SK-N-SH (cell line): ENCODE data around the gene AGBL4. TPM values are rescaled to one million over a fixed set of nuclear protein-coding genes. Genes with fewer than 3 reads are reported as not detected.

Experiments
- CTCF ChIA-PET: fragments of 300-600, 350-600 bp; formaldehyde crosslinking; extraction: SDS; loops from one replicate; lab custom pipeline; 2021; lab: Yijun Ruan, JAX
- POLR2A ChIA-PET: fragments of 350-600 bp; sonication (Branson Sonifier 250); formaldehyde crosslinking; extraction: SDS; loops from one replicate; lab custom pipeline; 2020; ENCODE audit warnings: antibody characterized with exemption, inconsistent platforms; lab: Yijun Ruan, JAX
- DNase-seq: peaks from one replicate; pipeline ENCODE4 v3.0.0; 2012
- H2AFZ ChIP-seq: fragments of 200-600 bp; sonication (generic); 2 replicates; pipeline ENCODE4 v1.8.1; 2016; ENCODE audit warnings: antibody characterized with exemption, mild to moderate bottlenecking, low read depth
- H3F3A ChIP-seq: fragments of 200-600 bp; sonication (generic); replicated peaks from 2 replicates; pipeline ENCODE3; 2016; ENCODE audit warnings: antibody characterized with exemption, mild to moderate bottlenecking; ENCODE audit not compliant: insufficient read depth
- H3K27ac ChIP-seq, 2 experiments: fragments of 200-500 bp in 1 of 2; fragments of 200-600 bp in 1 of 2; sonication (Bioruptor generic) in 1 of 2; sonication (generic), shearing (Covaris generic) in 1 of 2; 2 replicates each; pipeline versions ENCODE4 v1.5.1 to v1.6.1; 2014 to 2016; ENCODE audit warnings: low read depth in 2 of 2, inconsistent platforms in 1 of 2, low read length in 1 of 2, mild to moderate bottlenecking in 1 of 2, mixed read lengths in 1 of 2
- H3K27me3 ChIP-seq: fragments of 200-600 bp; sonication (generic), shearing (Covaris generic); 2 replicates; pipeline ENCODE4 v1.6.1; 2016; ENCODE audit warnings: mixed run types; ENCODE audit not compliant: insufficient read depth
- H3K36me3 ChIP-seq, 2 experiments: fragments of 200-500 bp in 1 of 2; fragments of 200-600 bp in 1 of 2; sonication (Bioruptor generic) in 1 of 2; sonication (generic) in 1 of 2; replicated peaks in 1 of 2; 2 replicates each; pipeline versions ENCODE3 to v1.5.1; 2014 to 2016; ENCODE audit warnings: low read length in 1 of 2, mild to moderate bottlenecking in 1 of 2; ENCODE audit not compliant: insufficient read depth in 2 of 2, control insufficient read depth in 1 of 2
- H3K4me1 ChIP-seq, 2 experiments: fragments of 200-500 bp in 1 of 2; fragments of 200-600 bp in 1 of 2; sonication (Bioruptor generic) in 1 of 2; sonication (generic), shearing (Covaris generic) in 1 of 2; 2 replicates each; pipeline versions ENCODE4 v1.5.1 to v1.6.1; 2014 to 2016; ENCODE audit warnings: low read depth in 1 of 2, low read length in 1 of 2, mixed run types in 1 of 2; ENCODE audit not compliant: insufficient read depth in 2 of 2, control insufficient read depth in 1 of 2
- H3K4me2 ChIP-seq: fragments of 200-600 bp; sonication (generic), shearing (Covaris generic); 2 replicates; pipeline ENCODE4 v1.6.1; 2017; ENCODE audit warnings: mixed run types
- H3K4me3 ChIP-seq, 2 experiments: fragments of 200-500 bp in 1 of 2; fragments of 200-600 bp in 1 of 2; sonication (Bioruptor generic) in 1 of 2; sonication (generic), shearing (Covaris generic) in 1 of 2; 2 replicates each; pipeline versions ENCODE4 v1.5.1 to v1.8.1; 2014 to 2016; ENCODE audit warnings: low read depth in 2 of 2, inconsistent platforms in 1 of 2, low read length in 1 of 2, mild to moderate bottlenecking in 1 of 2, mixed read lengths in 1 of 2, moderate library complexity in 1 of 2
- H3K79me2 ChIP-seq: fragments of 200-600 bp; sonication (generic); 2 replicates; pipeline ENCODE4 v1.8.1; 2017; ENCODE audit warnings: mild to moderate bottlenecking; ENCODE audit not compliant: insufficient read depth
- H3K9ac ChIP-seq: fragments of 200-600 bp; sonication (generic); 2 replicates; pipeline ENCODE4 v1.6.1; 2017; ENCODE audit warnings: mixed run types
- H3K9me2 ChIP-seq: fragments of 200-600 bp; sonication (generic); 2 replicates; pipeline ENCODE4 v1.6.1; 2017; ENCODE audit warnings: mixed run types
- H3K9me3 ChIP-seq: fragments of 200-600 bp; sonication (generic); 2 replicates; pipeline ENCODE4 v1.6.1; 2017; ENCODE audit warnings: mixed run types, mild to moderate bottlenecking, moderate library complexity
- H4K20me1 ChIP-seq: fragments of 200-600 bp; sonication (generic); 2 replicates; pipeline ENCODE4 v1.6.1; 2017; ENCODE audit warnings: mild to moderate bottlenecking, mixed run types; ENCODE audit not compliant: insufficient read depth
- CHD2 ChIP-seq: fragments of 150-350 bp; IDR thresholded peaks from 2 replicates; pipeline ENCODE4 v1.6.1; 2018; ENCODE audit warnings: low read length; ENCODE audit not compliant: partially characterized antibody
- CTCF ChIP-seq: fragments of 200-600 bp; sonication (generic); IDR thresholded peaks from 2 replicates; pipeline ENCODE4 v1.6.1; 2017; ENCODE audit warnings: antibody characterized with exemption, mild to moderate bottlenecking, moderate library complexity
- ELF1 ChIP-seq: IDR thresholded peaks from 2 replicates; pipeline ENCODE4 v1.4.0; 2012
- EP300 ChIP-seq, 2 experiments: IDR thresholded peaks; 2 replicates each; pipeline versions ENCODE4 v1.4.0 to v1.6.1; 2012; ENCODE audit warnings: borderline replicate concordance in 1 of 2, low read depth in 1 of 2, low read length in 1 of 2
- EZH2phosphoT487 ChIP-seq: fragments of 200-600 bp; sonication (generic); IDR thresholded peaks from 2 replicates; pipeline ENCODE4 v1.6.1; 2017; ENCODE audit warnings: low read depth, mixed run types, mild to moderate bottlenecking, antibody characterized with exemption, moderate library complexity, borderline replicate concordance
- FOXM1 ChIP-seq: IDR thresholded peaks from 2 replicates; pipeline ENCODE4 v1.4.0; 2012; ENCODE audit warnings: low read depth, mild to moderate bottlenecking
- GATA2 ChIP-seq: sonication (generic); formaldehyde crosslinking; IDR thresholded peaks from 2 replicates; pipeline ENCODE4 v1.5.0; 2020; ENCODE audit warnings: mild to moderate bottlenecking, missing genetic modification reagents
- IRF3 ChIP-seq: fragments of 150-350 bp; IDR thresholded peaks from 2 replicates; pipeline ENCODE4 v1.6.1; 2016; ENCODE audit warnings: mild to moderate bottlenecking, low read depth, low read length
- JUND ChIP-seq: IDR thresholded peaks from 2 replicates; pipeline ENCODE4 v1.4.0; 2012
- NFIC ChIP-seq: IDR thresholded peaks from 2 replicates; pipeline ENCODE4 v1.4.0; 2012; ENCODE audit warnings: borderline replicate concordance
- NRF1 ChIP-seq: IDR thresholded peaks from 2 replicates; pipeline ENCODE4 v1.6.1; 2012; ENCODE audit warnings: low read depth, mild to moderate bottlenecking, low read length
- RAD21 ChIP-seq: IDR thresholded peaks from 2 replicates; pipeline ENCODE4 v1.6.1; 2012; ENCODE audit warnings: mild to moderate bottlenecking, low read length
- RXRA ChIP-seq: IDR thresholded peaks from 2 replicates; pipeline ENCODE4 v1.4.0; 2012; ENCODE audit warnings: low read depth, mild to moderate bottlenecking, borderline replicate concordance
- SIN3A ChIP-seq: IDR thresholded peaks from 2 replicates; pipeline ENCODE4 v1.6.1; 2012; ENCODE audit warnings: low read depth, mild to moderate bottlenecking, low read length, moderate library complexity, borderline replicate concordance
- SMC3 ChIP-seq: IDR thresholded peaks from 2 replicates; pipeline ENCODE4 v1.6.1; 2012; ENCODE audit warnings: low read depth, low read length, improper control_type of control experiment
- TAF1 ChIP-seq: IDR thresholded peaks from 2 replicates; pipeline ENCODE4 v1.6.1; 2012; ENCODE audit warnings: low read depth, mild to moderate bottlenecking, low read length, moderate library complexity, borderline replicate concordance
- TCF12 ChIP-seq: IDR thresholded peaks from 2 replicates; pipeline ENCODE4 v1.4.0; 2012
- WGBS: methylation state at CpG from one replicate; pipeline ENCODE4 v1.1.6; 2017; ENCODE audit warnings: low lambda C conversion rate; 5-methylcytosine and 5-hydroxymethylcytosine counted together
- polyA plus RNA-seq, 3 experiments: library from polyadenylated mRNA; depleted of rRNA; stranded (reverse); fragments of >200 nt; gene quantifications; 2 replicates each; pipeline ENCODE4 v1.2.3, GENCODE V29; 2012
- TF ChIP-seq, protein P1 (sequence below): IDR thresholded peaks from 2 replicates; pipeline ENCODE4 v1.4.0; 2012; ENCODE audit warnings: low read depth
- TF ChIP-seq, protein P2 (sequence below): IDR thresholded peaks from 2 replicates; pipeline ENCODE4; 2012
- TF ChIP-seq, protein P3 (sequence below): IDR thresholded peaks from 2 replicates; pipeline ENCODE4 v1.4.0; 2012; ENCODE audit warnings: low read depth, borderline replicate concordance
- TF ChIP-seq, protein P4 (sequence below): IDR thresholded peaks from 2 replicates; pipeline ENCODE4 v1.4.0; 2012; ENCODE audit warnings: low read depth, borderline replicate concordance

AGBL4 gene
- polyA plus RNA-seq, 1 of the 3 experiments (the other 2 are of a cell fraction) = 0.07 TPM

- H3K9me2 ChIP-seq = no peaks in the 10 kb centered on the region
- no peaks in the 10 kb centered on the region for H3K27me3 ChIP-seq
- no peak overlapping the region; a peak in 1 of 4 replicates for H3K27ac ChIP-seq
- no peak overlapping the region for H3K4me2 ChIP-seq
- peaks cover 12% of the 10 kb centered on the region for H3F3A ChIP-seq
- H2AFZ ChIP-seq = no peak overlapping the region
- no peak for DNase-seq
- peak; percentile 58 for TF ChIP-seq RAD21
- TF ChIP-seq GATA2 (CRISPR knock-in tag) = no peak
- TF ChIP-seq SIN3A = no peak
- peak; percentile 27; the same call in 1 of the 2 replicates for TF ChIP-seq SMC3
- TF ChIP-seq NFIC = no peak
- peak; percentile 46 for TF ChIP-seq CTCF
- TF ChIP-seq, all 33 proteins: peak for 3
- H3K4me1 ChIP-seq = peaks cover 0 to 13% of the 10 kb centered on the region in 2 experiments; a peak in 3 of 4 replicates
- CTCF ChIA-PET = interaction anchor here (1.4 to 1.5 kb wide), 2 partner anchors 10 to 542 kb away, joined by 3 to 4 read pairs; no protein-coding TSS in a partner anchor
- POLR2A ChIA-PET = no interaction called here
- no peaks in the 10 kb centered on the region for H3K36me3 ChIP-seq
- H3K9me3 ChIP-seq = no peaks in the 10 kb centered on the region
- H3K4me3 ChIP-seq = no peak overlapping the region
- no peaks in the 10 kb centered on the region for H3K79me2 ChIP-seq
- no peak overlapping the region for H3K9ac ChIP-seq
- no peaks in the 10 kb centered on the region for H4K20me1 ChIP-seq
- WGBS = 80% methylated on average over 3 of the region's 3 CpGs
These were observed 919.2 kb downstream of the AGBL4 start for GRCh38 chr1:49104575-49104974.

DNA sequence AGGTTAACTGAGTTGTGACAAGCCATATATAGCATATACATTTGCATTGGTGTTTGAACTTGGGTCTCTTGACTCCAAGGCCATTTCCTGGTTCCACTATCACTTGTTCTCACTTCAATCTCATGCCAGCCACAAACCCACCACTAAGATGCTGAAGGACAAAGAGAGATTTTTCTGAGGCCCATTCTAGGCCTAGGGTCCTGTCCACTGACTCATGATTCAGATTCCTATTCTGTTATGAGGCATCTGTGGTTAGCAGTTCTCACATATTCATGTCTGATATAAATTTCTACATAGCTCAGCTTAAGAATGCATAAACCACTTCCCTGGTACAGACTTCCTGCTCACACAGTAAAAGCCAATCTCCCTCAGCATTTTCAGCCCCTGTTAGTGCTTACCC is 921.0 kb downstream of the AGBL4 start:
- Histone ChIP-seq H3K27me3 (no peaks in the 10 kb centered on the region), H4K20me1 (no peaks in the 10 kb centered on the region), H3K4me2 (peak overlapping the region; percentile 6; the same call in 1 of the 2 replicates), H3K4me1 (peaks cover 0 to 13% of the 10 kb centered on the region in 2 experiments; a peak in 3 of 4 replicates), H3K9ac (peak overlapping the region; percentile 56), H3F3A (peaks cover 12% of the 10 kb centered on the region), H3K9me2 (no peaks in the 10 kb centered on the region), H3K9me3 (no peaks in the 10 kb centered on the region), H3K79me2 (no peaks in the 10 kb centered on the region), H3K27ac (peak overlapping the region; percentile 65 to 93; a peak in 3 of 4 replicates), H3K36me3 (no peaks in the 10 kb centered on the region), H3K4me3 (no peak overlapping the region), H2AFZ (peak overlapping the region; percentile 42; the same call in 1 of the 2 replicates)
- CTCF ChIA-PET = no interaction called here
- no peak for DNase-seq
- POLR2A ChIA-PET = no interaction called here
- TF ChIP-seq, protein P1, sequence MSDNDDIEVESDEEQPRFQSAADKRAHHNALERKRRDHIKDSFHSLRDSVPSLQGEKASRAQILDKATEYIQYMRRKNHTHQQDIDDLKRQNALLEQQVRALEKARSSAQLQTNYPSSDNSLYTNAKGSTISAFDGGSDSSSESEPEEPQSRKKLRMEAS = peak; percentile 52; the same call in 1 of the 2 replicates
- TF ChIP-seq NFIC (peak; percentile 71), CHD2 (no peak), TCF12 (peak; percentile 85), RXRA (peak; percentile 59; the same call in 1 of the 2 replicates), ELF1 (peak; percentile 63; the same call in 1 of the 2 replicates), JUND (peak; percentile 84), IRF3 (no peak), FOXM1 (0 out of 2 replicates have a peak, but pooled peaks have one; percentile 32), EP300 (IDR thresholded peaks at IDR 0.05; ENCODE audit: borderline replicate concordance in 1 of 2, low read depth in 1 of 2, low read length in 1 of 2) (peak in 1 of 2 experiments; percentile 93; a peak in 2 of 4 replicates), TAF1 (no peak; the same call in 1 of the 2 replicates), EZH2phosphoT487 (no peak), NRF1 (no peak)
- TF ChIP-seq, protein P2, sequence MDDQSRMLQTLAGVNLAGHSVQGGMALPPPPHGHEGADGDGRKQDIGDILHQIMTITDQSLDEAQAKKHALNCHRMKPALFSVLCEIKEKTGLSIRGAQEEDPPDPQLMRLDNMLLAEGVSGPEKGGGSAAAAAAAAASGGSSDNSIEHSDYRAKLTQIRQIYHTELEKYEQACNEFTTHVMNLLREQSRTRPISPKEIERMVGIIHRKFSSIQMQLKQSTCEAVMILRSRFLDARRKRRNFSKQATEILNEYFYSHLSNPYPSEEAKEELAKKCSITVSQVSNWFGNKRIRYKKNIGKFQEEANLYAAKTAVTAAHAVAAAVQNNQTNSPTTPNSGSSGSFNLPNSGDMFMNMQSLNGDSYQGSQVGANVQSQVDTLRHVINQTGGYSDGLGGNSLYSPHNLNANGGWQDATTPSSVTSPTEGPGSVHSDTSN = peak; percentile 75
- TF ChIP-seq, protein P3, sequence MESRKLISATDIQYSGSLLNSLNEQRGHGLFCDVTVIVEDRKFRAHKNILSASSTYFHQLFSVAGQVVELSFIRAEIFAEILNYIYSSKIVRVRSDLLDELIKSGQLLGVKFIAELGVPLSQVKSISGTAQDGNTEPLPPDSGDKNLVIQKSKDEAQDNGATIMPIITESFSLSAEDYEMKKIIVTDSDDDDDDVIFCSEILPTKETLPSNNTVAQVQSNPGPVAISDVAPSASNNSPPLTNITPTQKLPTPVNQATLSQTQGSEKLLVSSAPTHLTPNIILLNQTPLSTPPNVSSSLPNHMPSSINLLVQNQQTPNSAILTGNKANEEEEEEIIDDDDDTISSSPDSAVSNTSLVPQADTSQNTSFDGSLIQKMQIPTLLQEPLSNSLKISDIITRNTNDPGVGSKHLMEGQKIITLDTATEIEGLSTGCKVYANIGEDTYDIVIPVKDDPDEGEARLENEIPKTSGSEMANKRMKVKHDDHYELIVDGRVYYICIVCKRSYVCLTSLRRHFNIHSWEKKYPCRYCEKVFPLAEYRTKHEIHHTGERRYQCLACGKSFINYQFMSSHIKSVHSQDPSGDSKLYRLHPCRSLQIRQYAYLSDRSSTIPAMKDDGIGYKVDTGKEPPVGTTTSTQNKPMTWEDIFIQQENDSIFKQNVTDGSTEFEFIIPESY = peak; percentile 41; the same call in 1 of the 2 replicates
- TF ChIP-seq, protein P4, sequence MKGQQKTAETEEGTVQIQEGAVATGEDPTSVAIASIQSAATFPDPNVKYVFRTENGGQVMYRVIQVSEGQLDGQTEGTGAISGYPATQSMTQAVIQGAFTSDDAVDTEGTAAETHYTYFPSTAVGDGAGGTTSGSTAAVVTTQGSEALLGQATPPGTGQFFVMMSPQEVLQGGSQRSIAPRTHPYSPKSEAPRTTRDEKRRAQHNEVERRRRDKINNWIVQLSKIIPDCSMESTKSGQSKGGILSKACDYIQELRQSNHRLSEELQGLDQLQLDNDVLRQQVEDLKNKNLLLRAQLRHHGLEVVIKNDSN = no peak
